ENCODE results near the gene ZNF782.

The ZNF782 gene

DNA sequence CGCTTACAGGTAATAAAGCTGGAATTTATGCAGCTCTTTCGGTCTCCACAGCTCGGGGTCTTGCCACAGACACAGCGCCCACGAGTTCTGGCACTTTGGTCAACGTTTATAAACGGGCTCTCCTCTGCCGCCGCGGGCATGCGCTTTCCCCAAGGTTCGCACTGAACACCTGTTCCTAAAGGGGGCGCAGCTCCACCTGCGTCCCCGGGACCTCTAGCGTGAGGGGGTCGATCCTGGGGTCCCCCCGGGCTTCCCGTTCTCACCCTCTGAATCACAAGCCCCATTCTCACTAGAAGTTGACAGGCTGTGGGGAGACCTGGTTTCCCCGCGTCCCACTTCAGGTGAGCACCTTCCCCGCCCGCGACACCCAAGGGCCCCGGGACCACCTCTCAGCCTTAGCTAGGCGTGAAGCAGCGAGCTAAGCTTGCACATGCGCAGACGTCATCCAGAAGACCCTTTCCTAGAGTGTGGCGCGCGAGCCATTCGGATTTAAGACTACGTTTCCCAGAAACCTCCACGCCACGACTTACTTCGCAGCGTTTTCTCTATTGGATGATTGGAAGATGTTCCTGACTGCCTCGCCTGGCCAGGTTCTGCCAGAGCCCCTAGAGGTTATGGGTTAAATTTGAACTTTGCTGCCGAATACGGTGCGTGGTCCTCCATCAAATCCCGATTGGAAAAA is 21.3 kb upstream of the ZNF782 start:
- no peak overlapping the region for H2AFZ ChIP-seq (ENCODE audit: low read depth, low read length)
- no peak overlapping the region for H3K4me2 ChIP-seq (ENCODE audit: insufficient read depth, low read length)
- ATAC-seq (ENCODE audit: insufficient read depth, low read depth), result no peak
- no peaks in the 10 kb centered on the region for H3K4me1 ChIP-seq (ENCODE audit: insufficient read depth, low read length)
- H3K4me3 ChIP-seq (ENCODE audit: low read depth in 1 of 2, low read length in 2 of 2), result no peak overlapping the region
- no peaks in the 10 kb centered on the region for H4K20me1 ChIP-seq (ENCODE audit: insufficient read depth, low read length)
- no peaks in the 10 kb centered on the region for H3K79me2 ChIP-seq (ENCODE audit: insufficient read depth, low read length)
- no peaks in the 10 kb centered on the region for H3K9me3 ChIP-seq (ENCODE audit: insufficient read depth, low read length, severe bottlenecking)
- H3K27ac ChIP-seq (ENCODE audit: low read length), result no peak overlapping the region
- no peaks in the 10 kb centered on the region; the same call in 1 of the 2 replicates for H3K36me3 ChIP-seq (ENCODE audit: insufficient read depth, low read length)
- TF ChIP-seq EZH2 (IDR thresholded peaks at IDR 0.05; ENCODE audit: borderline replicate concordance, low read depth, low read length, severe bottlenecking), result no peak
- TF ChIP-seq, protein P1, sequence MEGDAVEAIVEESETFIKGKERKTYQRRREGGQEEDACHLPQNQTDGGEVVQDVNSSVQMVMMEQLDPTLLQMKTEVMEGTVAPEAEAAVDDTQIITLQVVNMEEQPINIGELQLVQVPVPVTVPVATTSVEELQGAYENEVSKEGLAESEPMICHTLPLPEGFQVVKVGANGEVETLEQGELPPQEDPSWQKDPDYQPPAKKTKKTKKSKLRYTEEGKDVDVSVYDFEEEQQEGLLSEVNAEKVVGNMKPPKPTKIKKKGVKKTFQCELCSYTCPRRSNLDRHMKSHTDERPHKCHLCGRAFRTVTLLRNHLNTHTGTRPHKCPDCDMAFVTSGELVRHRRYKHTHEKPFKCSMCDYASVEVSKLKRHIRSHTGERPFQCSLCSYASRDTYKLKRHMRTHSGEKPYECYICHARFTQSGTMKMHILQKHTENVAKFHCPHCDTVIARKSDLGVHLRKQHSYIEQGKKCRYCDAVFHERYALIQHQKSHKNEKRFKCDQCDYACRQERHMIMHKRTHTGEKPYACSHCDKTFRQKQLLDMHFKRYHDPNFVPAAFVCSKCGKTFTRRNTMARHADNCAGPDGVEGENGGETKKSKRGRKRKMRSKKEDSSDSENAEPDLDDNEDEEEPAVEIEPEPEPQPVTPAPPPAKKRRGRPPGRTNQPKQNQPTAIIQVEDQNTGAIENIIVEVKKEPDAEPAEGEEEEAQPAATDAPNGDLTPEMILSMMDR (IDR thresholded peaks at IDR 0.05; ENCODE audit: borderline replicate concordance, extremely low read depth, low read length, poor library complexity, severe bottlenecking), result no peak
- H3K27me3 ChIP-seq (ENCODE audit: insufficient read depth, low read length, poor library complexity), result no peaks in the 10 kb centered on the region
- no peak for DNase-seq
- no peak overlapping the region for H3K9ac ChIP-seq (ENCODE audit: low read depth, low read length)

DNA sequence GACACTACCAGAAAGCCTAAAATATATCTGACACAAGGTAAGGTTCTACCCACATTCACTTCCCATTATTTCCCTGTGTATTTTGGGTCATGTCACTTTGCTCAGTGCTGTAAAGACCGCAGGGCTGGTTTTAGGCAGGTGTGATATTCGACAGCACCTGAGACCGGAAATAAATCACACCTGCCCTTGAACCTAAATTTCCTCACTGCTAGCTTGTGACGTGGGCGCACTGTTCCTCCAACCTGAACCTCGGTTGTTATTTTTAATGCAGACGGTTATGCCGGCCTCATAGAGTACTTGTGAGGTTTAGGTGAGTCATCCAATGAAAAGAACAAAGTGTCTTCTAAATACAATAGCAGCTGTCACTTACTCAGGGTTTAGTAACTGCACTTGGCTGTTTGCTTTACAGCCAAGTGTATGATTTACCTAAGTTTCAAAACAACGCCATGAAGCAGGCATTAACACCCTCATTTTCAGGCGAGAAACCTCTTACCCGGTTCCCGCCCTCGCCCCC is 20.7 kb upstream of the ZNF782 start:
- no peak overlapping the region for H3K4me3 ChIP-seq (ENCODE audit: low read depth in 1 of 2, low read length in 2 of 2)
- H3K9me3 ChIP-seq (ENCODE audit: insufficient read depth, low read length, severe bottlenecking), result no peaks in the 10 kb centered on the region
- TF ChIP-seq, protein P1 (IDR thresholded peaks at IDR 0.05; ENCODE audit: borderline replicate concordance, extremely low read depth, low read length, poor library complexity, severe bottlenecking), result no peak
- TF ChIP-seq EZH2 (IDR thresholded peaks at IDR 0.05; ENCODE audit: borderline replicate concordance, low read depth, low read length, severe bottlenecking), result no peak
- H3K79me2 ChIP-seq (ENCODE audit: insufficient read depth, low read length), result no peaks in the 10 kb centered on the region
- no peak overlapping the region for H3K27ac ChIP-seq (ENCODE audit: low read length)
- no peaks in the 10 kb centered on the region for H3K27me3 ChIP-seq (ENCODE audit: insufficient read depth, low read length, poor library complexity)
- no peaks in the 10 kb centered on the region; the same call in 1 of the 2 replicates for H3K36me3 ChIP-seq (ENCODE audit: insufficient read depth, low read length)
- ATAC-seq (ENCODE audit: insufficient read depth, low read depth) (peak; percentile 19; the same call in 1 of the 3 replicates), DNase-seq (no peak)
- no peak overlapping the region for H3K4me2 ChIP-seq (ENCODE audit: insufficient read depth, low read length)
- no peak overlapping the region for H3K9ac ChIP-seq (ENCODE audit: low read depth, low read length)
- H4K20me1 ChIP-seq (ENCODE audit: insufficient read depth, low read length), result no peaks in the 10 kb centered on the region
- H3K4me1 ChIP-seq (ENCODE audit: insufficient read depth, low read length), result no peaks in the 10 kb centered on the region
- no peak overlapping the region for H2AFZ ChIP-seq (ENCODE audit: low read depth, low read length)

DNA sequence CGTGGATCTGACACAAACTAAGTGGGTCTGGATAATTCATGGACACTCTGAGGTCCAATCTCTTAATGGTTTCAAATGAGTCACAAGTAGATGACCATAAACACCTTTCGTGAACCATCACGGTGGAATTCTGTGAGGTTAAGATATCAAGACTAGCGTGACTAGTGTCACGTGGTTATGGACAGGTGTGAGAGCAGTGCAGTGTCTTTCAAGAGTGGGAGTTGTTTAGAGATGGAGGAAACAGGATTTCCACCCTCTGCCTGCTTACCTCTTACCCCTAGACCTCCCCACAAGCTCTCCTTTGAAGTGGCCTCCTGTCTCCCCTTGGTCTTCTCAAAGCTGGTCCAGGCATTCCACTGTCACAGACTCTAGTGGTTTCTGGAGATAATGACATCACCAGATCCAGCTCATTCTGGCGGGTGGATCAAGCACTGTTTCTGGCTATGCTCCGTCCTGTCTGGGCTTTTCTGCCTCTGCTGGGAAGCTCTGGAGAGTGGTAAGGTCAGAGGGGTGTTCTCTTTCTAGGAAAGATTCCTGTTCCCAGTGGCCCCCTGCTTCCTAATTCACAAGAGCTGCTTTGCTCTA is 20.0 kb upstream of the ZNF782 start:
- Histone ChIP-seq H3K4me1 (ENCODE audit: insufficient read depth, low read length) (no peaks in the 10 kb centered on the region), H4K20me1 (ENCODE audit: insufficient read depth, low read length) (no peaks in the 10 kb centered on the region), H3K4me3 (ENCODE audit: low read depth in 1 of 2, low read length in 2 of 2) (no peak overlapping the region), H3K9me3 (ENCODE audit: insufficient read depth, low read length, severe bottlenecking) (no peaks in the 10 kb centered on the region), H3K36me3 (ENCODE audit: insufficient read depth, low read length) (no peaks in the 10 kb centered on the region; the same call in 1 of the 2 replicates), H3K4me2 (ENCODE audit: insufficient read depth, low read length) (no peak overlapping the region), H3K79me2 (ENCODE audit: insufficient read depth, low read length) (no peaks in the 10 kb centered on the region), H3K27ac (ENCODE audit: low read length) (no peak overlapping the region), H2AFZ (ENCODE audit: low read depth, low read length) (no peak overlapping the region), H3K9ac (ENCODE audit: low read depth, low read length) (no peak overlapping the region), H3K27me3 (ENCODE audit: insufficient read depth, low read length, poor library complexity) (no peaks in the 10 kb centered on the region)
- ATAC-seq (ENCODE audit: insufficient read depth, low read depth) (no peak), DNase-seq (no peak)
- no peak for TF ChIP-seq EZH2 (IDR thresholded peaks at IDR 0.05; ENCODE audit: borderline replicate concordance, low read depth, low read length, severe bottlenecking)
- TF ChIP-seq, protein P1 (IDR thresholded peaks at IDR 0.05; ENCODE audit: borderline replicate concordance, extremely low read depth, low read length, poor library complexity, severe bottlenecking), result no peak

Measured in DND-41 (cell line).